ENCODE measurements around the gene CD33.

CD33 gene

DNA sequence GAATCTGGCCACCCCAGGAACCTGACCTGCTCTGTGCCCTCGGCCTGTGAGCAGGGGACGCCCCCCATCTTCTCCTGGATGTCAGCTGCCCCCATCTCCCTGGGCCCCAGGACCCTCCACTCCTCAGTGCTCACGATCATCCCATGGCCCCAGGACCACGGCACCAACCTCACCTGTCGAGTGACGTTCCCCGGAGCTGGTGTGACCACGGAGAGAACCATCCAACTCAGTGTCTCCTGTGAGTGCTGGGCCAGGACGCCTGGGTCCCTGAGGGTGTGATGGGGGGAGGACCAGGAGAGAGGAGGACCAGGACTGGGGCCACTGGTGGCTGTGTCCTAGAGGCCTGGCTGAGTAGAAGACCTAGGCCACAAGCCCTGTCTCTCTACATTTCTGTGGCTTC lies 13.0 kb upstream of the CD33 start:
- peak overlapping the region; percentile 86 for H3K4me2 ChIP-seq (ENCODE audit: low read length)

DNA sequence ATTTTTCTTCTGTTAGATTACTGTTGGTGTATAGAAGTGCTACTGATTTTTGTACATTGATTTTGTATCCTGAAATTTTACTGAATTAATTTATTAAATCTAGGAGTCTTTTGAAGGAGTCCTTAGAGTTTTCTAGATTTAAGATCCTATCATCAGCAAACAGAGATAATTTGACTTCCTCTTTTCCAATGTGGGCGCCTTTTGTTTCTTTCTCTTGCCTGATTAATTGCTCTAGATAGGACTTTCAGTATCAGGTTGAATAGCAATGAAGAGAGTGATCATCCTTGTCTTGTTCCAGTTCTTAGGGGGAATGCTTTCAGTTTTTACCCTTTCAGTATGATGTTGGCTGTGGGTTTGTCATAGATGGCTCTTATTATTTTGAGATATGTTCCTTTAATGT lies 5.6 kb upstream of the CD33 start:
- H3K36me3 ChIP-seq (ENCODE audit: control insufficient read depth, low read length), result peaks cover 19% of the 10 kb centered on the region
- H3K4me3 ChIP-seq (ENCODE audit: low read length), result peak overlapping the region; percentile 59
- peaks cover 11% of the 10 kb centered on the region for H3K79me2 ChIP-seq (ENCODE audit: control insufficient read depth, low read length)
- TF ChIP-seq EZH2phosphoT487 (IDR thresholded peaks at IDR 0.05; ENCODE audit: borderline replicate concordance, low read length) (no peak), CTCF (IDR thresholded peaks at IDR 0.05; ENCODE audit: low read depth, low read length, poor library complexity, severe bottlenecking) (no peak)
- H3K4me1 ChIP-seq (ENCODE audit: control insufficient read depth, low read length), result peaks cover 57% of the 10 kb centered on the region
- H4K20me1 ChIP-seq (ENCODE audit: control insufficient read depth, insufficient read depth, low read depth, low read length), result no peaks in the 10 kb centered on the region
- peak overlapping the region; percentile 66 for H3K4me2 ChIP-seq (ENCODE audit: low read length)
- H3F3A ChIP-seq (ENCODE audit: control insufficient read depth, insufficient read depth), result peaks cover 21% of the 10 kb centered on the region
- H3K27me3 ChIP-seq (ENCODE audit: control insufficient read depth, low read length), result no peaks in the 10 kb centered on the region
- no peaks in the 10 kb centered on the region; the same call in 1 of the 2 replicates for H3K9me3 ChIP-seq (ENCODE audit: control insufficient read depth, insufficient read depth, low read length)
- peak overlapping the region; percentile 82 for H3K27ac ChIP-seq (ENCODE audit: low read depth, low read length)
- no peaks in the 10 kb centered on the region for H3K9me2 ChIP-seq (replicated peaks; ENCODE audit: control insufficient read depth, low read length)

More for the DNA sequence above, 13.0 kb upstream of the CD33 start:
- no peaks in the 10 kb centered on the region for H3K9me3 ChIP-seq (ENCODE audit: control insufficient read depth, insufficient read depth, low read length)
- peaks cover 8% of the 10 kb centered on the region; the same call in 1 of the 2 replicates for H3K79me2 ChIP-seq (ENCODE audit: control insufficient read depth, low read length)
- peaks cover 45% of the 10 kb centered on the region for H3K4me1 ChIP-seq (ENCODE audit: control insufficient read depth, low read length)
- H3K4me3 ChIP-seq (ENCODE audit: low read length), result peak overlapping the region; percentile 76
- no peaks in the 10 kb centered on the region for H3K9me2 ChIP-seq (replicated peaks; ENCODE audit: control insufficient read depth, low read length)
- H3K36me3 ChIP-seq (ENCODE audit: control insufficient read depth, low read length), result no peaks in the 10 kb centered on the region; the same call in 1 of the 2 replicates
- no peak overlapping the region for H3K27ac ChIP-seq (ENCODE audit: low read depth, low read length)
- H3K27me3 ChIP-seq (ENCODE audit: control insufficient read depth, low read length), result no peaks in the 10 kb centered on the region
- H3F3A ChIP-seq (ENCODE audit: control insufficient read depth, insufficient read depth), result peaks cover 4% of the 10 kb centered on the region; the same call in 1 of the 2 replicates
- H4K20me1 ChIP-seq (ENCODE audit: control insufficient read depth, insufficient read depth, low read depth, low read length), result no peaks in the 10 kb centered on the region
- no peak for TF ChIP-seq EZH2phosphoT487 (IDR thresholded peaks at IDR 0.05; ENCODE audit: borderline replicate concordance, low read length)
- TF ChIP-seq CTCF (IDR thresholded peaks at IDR 0.05; ENCODE audit: low read depth, low read length, poor library complexity, severe bottlenecking), result no peak

GRCh38 chr19:51219971-51220370 lies 4.9 kb upstream of the CD33 start:
- no peaks in the 10 kb centered on the region for H3K9me2 ChIP-seq (replicated peaks; ENCODE audit: control insufficient read depth, low read length)
- H3K4me3 ChIP-seq (ENCODE audit: low read length), result no peak overlapping the region
- peak overlapping the region; percentile 66; the same call in 1 of the 2 replicates for H3K4me2 ChIP-seq (ENCODE audit: low read length)
- H3F3A ChIP-seq (ENCODE audit: control insufficient read depth, insufficient read depth), result peaks cover 21% of the 10 kb centered on the region
- H4K20me1 ChIP-seq (ENCODE audit: control insufficient read depth, insufficient read depth, low read depth, low read length), result no peaks in the 10 kb centered on the region
- H3K79me2 ChIP-seq (ENCODE audit: control insufficient read depth, low read length), result peaks cover 12% of the 10 kb centered on the region
- H3K4me1 ChIP-seq (ENCODE audit: control insufficient read depth, low read length), result peaks cover 63% of the 10 kb centered on the region
- H3K36me3 ChIP-seq (ENCODE audit: control insufficient read depth, low read length), result peaks cover 19% of the 10 kb centered on the region
- no peak overlapping the region for H3K27ac ChIP-seq (ENCODE audit: low read depth, low read length)
- H3K9me3 ChIP-seq (ENCODE audit: control insufficient read depth, insufficient read depth, low read length), result no peaks in the 10 kb centered on the region; the same call in 1 of the 2 replicates
- no peaks in the 10 kb centered on the region for H3K27me3 ChIP-seq (ENCODE audit: control insufficient read depth, low read length)
- TF ChIP-seq CTCF (IDR thresholded peaks at IDR 0.05; ENCODE audit: low read depth, low read length, poor library complexity, severe bottlenecking) (no peak), EZH2phosphoT487 (IDR thresholded peaks at IDR 0.05; ENCODE audit: borderline replicate concordance, low read length) (no peak)
